ENCODE measurements around the gene CHD2. TPM values are rescaled to one million over a fixed set of nuclear protein-coding genes. Genes with fewer than 3 reads are reported as not detected.
"Not testable (repeated sequence)": the region's sequence is repeated elsewhere in the genome, so short reads cannot be mapped to it uniquely, and the experiment has no call there.

The CHD2 gene
- polyA plus RNA-seq (ENCODE audit: low read depth in 6 of 6): 100 to 1,000 TPM in 1 of 6 donors, 10 to 100 TPM in 5; 41.6 to 134 (median 85.2) TPM

- Mint-ChIP-seq H3K9me3 (peaks cover 0 to 7% (median 0%) of the 10 kb centered on the region in 7 donors), H3K36me3 (peaks cover 11 to 35% of the 10 kb centered on the region in 2 donors), H3K27ac (peak within 1 kb of the TSS; percentile 99 to 100 (median 100)), H3K27me3 (no peaks in the 10 kb centered on the region), H3K4me3 (peak within 1 kb of the TSS; percentile 86 to 100 (median 98)), H3K4me1 (peaks cover 34 to 65% (median 43%) of the 10 kb centered on the region in 3 donors)
- ATAC-seq (ENCODE audit: low read depth in 2 of 2) (peak; percentile 62 to 64), DNase-seq (peak; percentile 81)
These were observed at the start of gene CHD2 for GRCh38 chr15:92899948-92900730. Gene CHD2, plus strand, starts transcription at chr15:92900324. Its CDS starts 914 bp downstream, at chr15:92901238.

GRCh38 chr15:92853222-92853621 lies 46.9 kb upstream of the CHD2 start:
- ATAC-seq (ENCODE audit: low read depth in 2 of 2) (no peak), DNase-seq (no peak)
- H3K4me3 Mint-ChIP-seq: peak overlapping the region in 5 of 8 donors; percentile 11 to 70 (median 47)
- H3K4me1 Mint-ChIP-seq: peaks cover 17 to 51% (median 25%) of the 10 kb centered on the region in 3 donors
- H3K36me3 Mint-ChIP-seq: no peaks in the 10 kb centered on the region
- peaks cover 0 to 3% (median 0%) of the 10 kb centered on the region in 7 donors for H3K9me3 Mint-ChIP-seq
- H3K27ac Mint-ChIP-seq: peak overlapping the region in 2 of 6 donors; percentile 59 to 70
- no peaks in the 10 kb centered on the region for H3K27me3 Mint-ChIP-seq

DNA sequence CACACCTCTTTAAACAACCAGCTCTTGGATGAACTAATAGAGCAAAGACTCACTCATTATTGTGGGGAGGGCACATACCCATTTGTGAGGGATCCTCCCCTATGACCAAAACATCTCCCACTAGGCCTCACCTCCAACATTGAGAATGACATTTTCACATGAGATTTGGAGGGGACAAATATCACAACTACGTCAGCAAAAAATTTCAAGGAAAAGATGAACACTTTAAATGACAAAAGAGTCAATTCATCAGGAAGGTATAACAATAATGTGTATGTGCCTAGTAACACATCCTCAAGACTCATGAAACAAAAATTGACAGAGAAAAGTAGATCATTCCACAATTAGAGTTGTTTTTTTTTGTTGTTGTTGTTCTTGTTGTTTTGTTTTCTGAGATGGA lies 38.4 kb upstream of the CHD2 start:
- peaks cover 5 to 20% (median 10%) of the 10 kb centered on the region in 7 donors for H3K9me3 Mint-ChIP-seq
- H3K27ac Mint-ChIP-seq: no peak overlapping the region
- no peak for DNase-seq
- H3K4me3 Mint-ChIP-seq: no peak overlapping the region
- no peaks in the 10 kb centered on the region for H3K4me1 Mint-ChIP-seq
- peaks cover 5 to 10% of the 10 kb centered on the region in 2 donors for H3K36me3 Mint-ChIP-seq
- ATAC-seq (ENCODE audit: low read depth in 2 of 2): no peak
- no peaks in the 10 kb centered on the region for H3K27me3 Mint-ChIP-seq

DNA sequence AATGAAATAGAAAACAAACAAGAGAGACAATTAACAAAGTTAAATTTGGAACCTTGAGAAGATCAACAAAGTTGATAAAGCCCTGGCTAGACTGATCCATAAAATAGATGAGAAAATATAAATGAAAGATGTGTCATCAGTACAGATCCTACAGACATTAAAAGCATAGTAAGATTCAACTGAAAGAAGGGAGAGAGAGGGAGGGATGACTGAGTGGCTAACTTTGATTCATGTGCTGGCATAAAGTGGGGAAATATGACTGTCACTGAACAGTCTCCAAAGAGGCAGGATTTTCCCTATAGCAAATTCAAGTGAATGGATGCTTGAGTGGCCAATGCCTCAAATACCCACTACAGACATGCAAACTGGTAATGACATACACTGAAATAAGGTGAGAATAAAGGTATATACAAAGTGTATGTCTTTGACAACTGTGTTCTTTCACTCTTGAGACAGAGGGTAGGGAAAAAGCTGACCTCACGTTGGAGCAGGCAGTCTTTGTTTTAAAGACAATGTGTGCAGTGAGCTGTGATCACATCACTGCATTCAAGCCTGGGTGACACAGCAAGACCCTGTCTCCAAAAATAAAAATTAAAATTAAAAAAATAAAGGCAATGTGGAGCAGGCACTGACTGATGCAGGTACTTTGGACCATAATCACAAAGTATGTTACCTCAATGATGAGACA lies 35.9 kb upstream of the CHD2 start:
- DNase-seq (no peak), ATAC-seq (ENCODE audit: low read depth in 2 of 2) (no peak)
- H3K9me3 Mint-ChIP-seq: peaks cover 5 to 20% (median 10%) of the 10 kb centered on the region in 7 donors
- peaks cover 5 to 10% of the 10 kb centered on the region in 2 donors for H3K36me3 Mint-ChIP-seq
- no peak overlapping the region for H3K4me3 Mint-ChIP-seq
- H3K27ac Mint-ChIP-seq: no peak overlapping the region
- H3K27me3 Mint-ChIP-seq: no peaks in the 10 kb centered on the region
- H3K4me1 Mint-ChIP-seq: no peaks in the 10 kb centered on the region

DNA sequence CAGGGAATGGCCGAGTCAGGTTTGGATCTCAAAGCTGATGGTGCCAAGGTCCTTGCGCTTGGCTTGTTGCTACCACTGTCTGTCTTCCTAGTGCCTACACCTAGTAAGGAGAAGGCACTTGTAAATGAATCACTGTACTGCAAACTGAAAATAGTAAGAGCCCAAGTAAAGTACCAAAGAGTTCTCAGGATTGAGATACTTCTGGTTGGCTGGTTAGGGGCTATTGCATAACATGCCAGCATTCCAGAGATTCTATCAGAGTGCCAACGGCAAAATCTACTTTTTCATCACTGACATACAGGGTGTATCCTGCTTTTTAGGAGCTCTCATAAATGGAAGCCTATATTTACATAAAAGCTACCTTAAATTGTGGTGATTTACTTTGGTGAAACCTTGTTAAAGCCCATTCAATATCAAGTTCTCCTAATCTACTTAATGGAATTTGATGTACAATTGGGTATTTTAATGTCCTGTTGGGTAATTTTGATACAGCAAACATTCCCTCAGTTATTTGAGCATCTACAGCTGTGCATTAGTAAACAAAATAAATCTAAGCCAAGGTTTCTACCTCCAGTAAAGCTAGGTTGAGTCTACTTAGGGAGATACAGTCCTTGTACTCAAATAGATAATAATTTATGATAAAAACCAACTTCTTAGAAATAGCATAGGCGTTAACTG lies 30.7 kb upstream of the CHD2 start:
- ATAC-seq (ENCODE audit: low read depth in 2 of 2): no peak
- Mint-ChIP-seq H3K4me1 (peaks cover 0 to 9% (median 0%) of the 10 kb centered on the region in 3 donors), H3K4me3 (no peak overlapping the region), H3K27ac (peak overlapping the region in 2 of 6 donors; percentile 67 to 77), H3K9me3 (peaks cover 0 to 9% (median 5%) of the 10 kb centered on the region in 7 donors), H3K27me3 (no peaks in the 10 kb centered on the region), H3K36me3 (peaks cover 0 to 1% of the 10 kb centered on the region in 2 donors)
- no peak for DNase-seq

DNA sequence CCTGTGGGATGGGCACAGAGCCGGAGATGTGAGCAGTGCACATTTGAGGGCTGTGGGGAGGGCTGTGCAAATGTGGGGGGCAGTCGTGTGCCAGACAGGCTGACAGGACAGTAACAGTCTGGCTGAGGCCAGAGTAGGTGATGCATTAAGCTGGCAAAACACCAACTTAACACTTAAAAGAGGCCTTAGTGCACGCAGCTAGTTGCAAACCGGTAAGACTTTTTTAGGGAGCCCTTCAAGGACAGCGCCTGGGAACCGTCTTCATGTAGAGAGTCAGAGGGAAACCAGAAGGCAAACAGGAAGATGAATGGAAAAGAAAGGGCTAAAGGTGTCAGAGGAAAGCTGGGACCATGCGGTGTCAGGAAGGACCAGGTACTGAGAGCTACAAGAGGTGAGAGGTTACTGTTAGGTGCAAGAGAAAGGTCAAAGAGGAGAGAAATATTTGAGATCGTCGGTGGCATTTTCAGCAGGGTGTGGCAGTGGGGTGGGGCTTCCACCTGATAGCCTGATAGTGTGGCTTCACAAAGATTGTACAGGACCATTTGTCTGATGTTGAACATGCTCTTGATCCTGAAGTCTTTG lies 30.0 kb upstream of the CHD2 start:
- peaks cover 0 to 12% (median 0%) of the 10 kb centered on the region in 3 donors for H3K4me1 Mint-ChIP-seq
- no peaks in the 10 kb centered on the region for H3K27me3 Mint-ChIP-seq
- peak overlapping the region in 1 of 6 donors; percentile 67 for H3K27ac Mint-ChIP-seq
- H3K36me3 Mint-ChIP-seq: no peaks in the 10 kb centered on the region
- peaks cover 0 to 5% (median 2%) of the 10 kb centered on the region in 7 donors for H3K9me3 Mint-ChIP-seq
- no peak overlapping the region for H3K4me3 Mint-ChIP-seq
- DNase-seq: no peak
- ATAC-seq (ENCODE audit: low read depth in 2 of 2): no peak

- not testable (repeated sequence) for H3K27me3 Mint-ChIP-seq; ATAC-seq (ENCODE audit: low read depth in 2 of 2); H3K36me3 Mint-ChIP-seq; H3K27ac Mint-ChIP-seq; DNase-seq; H3K4me3 Mint-ChIP-seq; H3K9me3 Mint-ChIP-seq
- peaks cover 7 to 19% (median 9%) of the 10 kb centered on the region in 3 donors for H3K4me1 Mint-ChIP-seq
These were observed 27.2 kb upstream of the CHD2 start for GRCh38 chr15:92872967-92873366.

DNA sequence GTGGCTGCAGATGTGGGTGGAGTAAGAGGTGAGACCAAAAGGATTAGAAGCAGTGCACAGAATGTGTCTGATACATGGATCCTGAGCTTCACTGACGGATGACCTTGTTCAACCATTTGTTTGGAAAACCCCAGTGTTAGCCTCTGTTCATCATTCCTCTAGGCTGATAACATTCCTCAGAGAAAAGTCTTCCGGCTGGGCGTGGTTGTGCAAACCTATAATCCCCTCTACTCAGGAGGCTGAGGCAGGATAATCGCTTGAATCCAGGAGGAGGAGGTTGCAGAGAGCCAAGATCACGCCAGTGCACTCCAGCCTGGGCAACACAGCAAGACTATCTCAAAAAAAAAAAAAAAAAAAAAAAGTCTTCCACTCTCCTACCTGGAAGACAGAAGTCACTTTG lies 23.1 kb upstream of the CHD2 start:
- H3K9me3 Mint-ChIP-seq: no peaks in the 10 kb centered on the region
- H3K4me3 Mint-ChIP-seq: no peak overlapping the region
- peaks cover 26 to 34% (median 32%) of the 10 kb centered on the region in 3 donors for H3K4me1 Mint-ChIP-seq
- DNase-seq (no peak), ATAC-seq (ENCODE audit: low read depth in 2 of 2) (no peak)
- no peak overlapping the region for H3K27ac Mint-ChIP-seq
- peaks cover 0 to 5% (median 0%) of the 10 kb centered on the region in 3 donors for H3K27me3 Mint-ChIP-seq
- no peaks in the 10 kb centered on the region for H3K36me3 Mint-ChIP-seq

DNA sequence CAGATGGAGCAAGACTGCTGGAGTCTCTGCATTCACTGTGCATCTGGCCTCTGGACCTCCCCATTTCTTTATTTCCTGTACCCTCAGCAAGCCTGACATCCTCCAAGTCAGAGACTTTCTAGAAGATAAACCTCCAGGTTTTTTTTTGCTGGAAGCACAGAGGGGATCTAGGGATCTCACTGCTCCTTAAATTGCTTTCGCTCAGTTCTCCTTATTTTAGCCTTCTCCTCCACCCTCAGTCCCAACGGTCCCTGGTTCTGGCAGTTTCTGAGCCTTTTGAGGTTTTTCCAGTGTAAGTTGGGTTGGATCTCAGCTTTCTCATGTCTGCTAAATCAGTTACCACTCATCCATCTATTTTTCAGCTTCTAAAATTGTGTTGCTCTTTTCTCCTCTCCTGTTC lies 22.7 kb upstream of the CHD2 start:
- DNase-seq (no peak), ATAC-seq (ENCODE audit: low read depth in 2 of 2) (no peak)
- no peak overlapping the region for H3K4me3 Mint-ChIP-seq
- H3K27ac Mint-ChIP-seq: peak overlapping the region in 2 of 6 donors; percentile 74 to 86
- peaks cover 0 to 5% (median 4%) of the 10 kb centered on the region in 3 donors for H3K27me3 Mint-ChIP-seq
- H3K4me1 Mint-ChIP-seq: peaks cover 28 to 38% (median 36%) of the 10 kb centered on the region in 3 donors
- no peaks in the 10 kb centered on the region for H3K36me3 Mint-ChIP-seq
- peaks cover 0 to 1% (median 0%) of the 10 kb centered on the region in 7 donors for H3K9me3 Mint-ChIP-seq

DNA sequence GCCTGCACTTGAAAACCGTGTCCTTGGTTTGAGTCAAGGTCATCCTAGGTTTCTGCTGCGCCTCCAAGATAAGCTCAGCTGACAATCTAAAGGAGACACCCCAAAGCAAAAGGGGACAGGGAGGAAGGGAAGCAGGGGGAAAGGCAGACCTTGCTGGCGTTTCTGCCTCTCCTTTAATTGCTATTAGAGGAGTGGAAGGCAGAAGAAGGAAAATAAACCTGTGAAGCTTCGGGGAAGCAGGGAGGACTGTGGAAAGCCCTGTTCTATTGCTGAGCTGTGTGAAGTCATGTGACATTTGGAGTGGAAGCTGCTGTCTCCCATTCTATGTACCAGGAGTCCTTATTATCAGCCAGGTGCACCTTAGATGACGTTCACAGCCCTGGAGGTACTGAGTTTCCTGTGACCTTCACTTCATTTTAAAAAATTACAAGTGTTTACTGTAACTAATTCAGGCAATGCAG lies 21.5 kb upstream of the CHD2 start:
- H3K27me3 Mint-ChIP-seq: peaks cover 0 to 5% (median 5%) of the 10 kb centered on the region in 3 donors
- ATAC-seq (ENCODE audit: low read depth in 2 of 2) (no peak), DNase-seq (no peak)
- H3K4me1 Mint-ChIP-seq: peaks cover 28 to 39% (median 36%) of the 10 kb centered on the region in 3 donors
- peak overlapping the region in 1 of 6 donors; percentile 7 for H3K27ac Mint-ChIP-seq
- H3K36me3 Mint-ChIP-seq: peaks cover 0 to 3% of the 10 kb centered on the region in 2 donors
- H3K9me3 Mint-ChIP-seq: peaks cover 0 to 1% (median 0%) of the 10 kb centered on the region in 7 donors
- H3K4me3 Mint-ChIP-seq: peak overlapping the region in 1 of 8 donors; percentile 71

DNA sequence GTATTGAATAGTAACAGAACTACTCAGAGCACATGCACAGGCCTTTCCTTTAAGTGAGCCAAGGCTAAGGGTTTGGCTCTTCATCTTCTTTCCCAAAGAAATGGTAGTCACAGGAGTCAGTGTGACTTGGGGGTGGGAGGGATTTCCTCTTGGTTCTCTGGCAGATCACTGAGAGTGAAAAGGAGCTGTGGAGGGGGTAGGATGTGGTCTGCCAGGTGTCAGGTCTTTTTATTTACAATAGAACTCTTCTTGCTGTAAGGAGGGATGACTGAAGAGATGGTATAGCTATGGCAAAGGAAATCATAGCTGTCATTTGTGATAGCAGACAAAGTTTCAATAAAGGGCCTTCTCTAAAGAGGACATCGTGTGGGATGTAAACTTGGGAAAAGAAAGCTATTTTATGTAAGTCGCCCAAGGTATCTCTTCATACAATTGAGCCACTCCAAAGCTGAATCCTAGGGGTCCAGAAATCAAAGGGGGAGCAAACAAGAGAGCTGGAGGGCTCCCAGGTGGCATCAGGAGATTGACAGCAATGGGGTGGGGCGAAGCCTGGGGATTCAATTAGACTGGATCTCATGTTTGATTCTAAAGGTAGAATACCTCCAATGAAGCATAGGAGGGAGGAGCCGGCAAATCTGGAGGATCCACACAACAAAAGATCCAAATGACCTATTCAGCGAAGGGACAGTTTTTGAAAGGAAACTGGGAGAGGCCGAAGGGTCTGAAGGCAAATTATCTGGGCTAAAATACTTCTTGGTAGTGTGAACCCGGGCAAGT lies 20.0 kb upstream of the CHD2 start:
- Mint-ChIP-seq H3K9me3 (peaks cover 0 to 1% (median 0%) of the 10 kb centered on the region in 7 donors), H3K27me3 (peaks cover 0 to 5% (median 5%) of the 10 kb centered on the region in 3 donors), H3K4me1 (peaks cover 32 to 42% (median 39%) of the 10 kb centered on the region in 3 donors), H3K27ac (peak overlapping the region in 3 of 6 donors; percentile 29 to 97 (median 70)), H3K36me3 (peaks cover 7 to 17% of the 10 kb centered on the region in 2 donors), H3K4me3 (peak overlapping the region in 3 of 8 donors; percentile 2 to 100 (median 97))
- DNase-seq (no peak), ATAC-seq (ENCODE audit: low read depth in 2 of 2) (no peak)

DNA sequence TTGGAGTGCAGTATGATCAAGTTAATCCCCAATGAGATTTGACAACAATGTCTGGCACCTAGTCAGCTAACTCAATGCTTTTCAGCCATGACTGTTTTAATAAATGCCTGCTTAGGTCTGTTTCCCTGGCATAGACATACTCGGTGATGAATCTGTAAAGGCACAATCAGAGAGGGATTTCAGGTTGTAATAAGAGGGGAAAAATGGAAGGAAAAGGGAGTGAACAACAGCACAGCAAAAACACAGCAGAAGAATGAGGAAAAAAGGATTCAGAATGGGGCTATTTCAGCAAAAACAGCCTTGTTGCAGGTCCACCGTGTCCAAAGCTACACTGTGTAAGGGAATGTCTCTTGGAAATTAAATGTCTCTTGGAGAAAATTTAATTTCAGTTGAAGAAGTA lies 19.3 kb upstream of the CHD2 start:
- no peak for ATAC-seq (ENCODE audit: low read depth in 2 of 2)
- Mint-ChIP-seq H3K4me3 (peak overlapping the region in 5 of 8 donors; percentile 90 to 100 (median 93)), H3K27me3 (peaks cover 0 to 5% (median 5%) of the 10 kb centered on the region in 3 donors), H3K9me3 (peaks cover 0 to 1% (median 0%) of the 10 kb centered on the region in 7 donors), H3K4me1 (peaks cover 34 to 48% (median 39%) of the 10 kb centered on the region in 3 donors), H3K27ac (peak overlapping the region in 5 of 6 donors; percentile 58 to 99 (median 97)), H3K36me3 (peaks cover 7 to 17% of the 10 kb centered on the region in 2 donors)
- no peak for DNase-seq
